ENCODE measurements around the gene UBTF.

The UBTF gene, protein sequence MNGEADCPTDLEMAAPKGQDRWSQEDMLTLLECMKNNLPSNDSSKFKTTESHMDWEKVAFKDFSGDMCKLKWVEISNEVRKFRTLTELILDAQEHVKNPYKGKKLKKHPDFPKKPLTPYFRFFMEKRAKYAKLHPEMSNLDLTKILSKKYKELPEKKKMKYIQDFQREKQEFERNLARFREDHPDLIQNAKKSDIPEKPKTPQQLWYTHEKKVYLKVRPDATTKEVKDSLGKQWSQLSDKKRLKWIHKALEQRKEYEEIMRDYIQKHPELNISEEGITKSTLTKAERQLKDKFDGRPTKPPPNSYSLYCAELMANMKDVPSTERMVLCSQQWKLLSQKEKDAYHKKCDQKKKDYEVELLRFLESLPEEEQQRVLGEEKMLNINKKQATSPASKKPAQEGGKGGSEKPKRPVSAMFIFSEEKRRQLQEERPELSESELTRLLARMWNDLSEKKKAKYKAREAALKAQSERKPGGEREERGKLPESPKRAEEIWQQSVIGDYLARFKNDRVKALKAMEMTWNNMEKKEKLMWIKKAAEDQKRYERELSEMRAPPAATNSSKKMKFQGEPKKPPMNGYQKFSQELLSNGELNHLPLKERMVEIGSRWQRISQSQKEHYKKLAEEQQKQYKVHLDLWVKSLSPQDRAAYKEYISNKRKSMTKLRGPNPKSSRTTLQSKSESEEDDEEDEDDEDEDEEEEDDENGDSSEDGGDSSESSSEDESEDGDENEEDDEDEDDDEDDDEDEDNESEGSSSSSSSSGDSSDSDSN

DNA sequence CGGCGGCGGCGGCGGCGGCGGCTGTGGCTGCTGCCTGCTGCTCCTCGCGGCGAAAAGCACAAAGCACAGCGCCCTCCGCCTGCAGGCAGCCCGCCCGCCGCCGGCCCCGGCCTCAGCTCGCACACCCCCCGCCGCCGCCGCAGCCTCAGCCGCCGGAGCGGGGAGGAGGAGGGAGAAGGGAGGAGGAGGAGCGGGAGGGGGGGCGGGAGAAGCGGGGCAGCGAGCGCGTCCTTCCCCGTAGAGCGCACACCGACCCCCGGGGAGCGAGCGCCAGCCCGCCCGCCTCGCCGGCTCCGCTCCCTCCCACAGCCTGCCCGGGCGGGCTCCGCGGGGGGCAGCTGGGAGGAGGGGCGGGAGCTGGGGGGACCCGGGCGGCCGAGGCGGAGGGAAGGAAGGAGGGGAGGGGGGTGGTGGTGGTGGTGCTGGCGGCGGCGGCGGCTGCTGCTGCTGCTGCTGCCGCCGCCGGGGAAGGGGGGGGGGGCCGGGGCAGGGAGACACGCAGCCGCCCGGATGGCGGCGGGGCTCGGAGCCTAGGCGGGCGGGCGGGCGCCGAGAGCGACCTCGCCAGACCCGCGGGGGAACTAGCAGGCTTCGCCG is at the start of gene UBTF:
TSS of gene UBTF (minus strand) at position 60 of the 597 bp plus-strand sequence. CDS start 1,446 bp downstream, outside the sequence.
- peak; percentile 76 for DNase-seq

GRCh38 chr17:44268709-44269534 is 49.4 kb upstream of the UBTF start:
- DNase-seq: no peak

DNA sequence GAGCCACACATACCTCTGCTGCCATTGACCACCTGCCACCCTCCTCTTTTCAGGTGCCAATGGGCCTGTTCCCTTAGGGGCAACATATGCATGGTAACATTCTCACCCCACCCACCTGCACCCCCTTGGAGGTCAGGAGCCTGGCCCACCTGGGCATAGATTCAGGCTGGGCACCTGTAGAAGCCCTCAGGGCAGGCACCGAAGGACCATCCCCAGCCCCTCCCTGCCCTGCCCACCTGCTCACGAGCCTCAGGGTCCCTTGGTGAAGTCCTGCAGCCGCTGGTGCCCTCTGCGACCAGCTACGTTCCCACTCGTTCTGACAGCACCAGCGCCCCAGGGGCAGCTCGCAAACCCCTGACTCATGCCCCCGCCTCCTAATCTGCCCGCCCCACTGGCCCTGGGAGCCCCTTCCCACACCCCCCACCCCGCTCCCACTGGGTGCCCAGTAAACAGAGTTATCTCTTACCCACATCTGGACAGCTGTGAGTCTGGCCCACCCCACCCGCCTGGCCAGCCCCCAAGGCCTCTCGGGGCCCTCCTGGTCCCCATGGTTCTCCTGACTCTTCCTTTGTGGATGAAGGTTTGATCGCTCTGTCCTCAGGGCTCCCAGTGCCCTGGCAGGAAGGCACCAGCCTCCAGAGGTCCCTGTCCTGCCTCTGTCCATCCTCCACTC is 48.5 kb upstream of the UBTF start, which contains the start of gene SLC4A1:
TSS of gene SLC4A1 (minus strand) at position 318 of the 673 bp plus-strand sequence. CDS start 5,269 bp downstream, outside the sequence.
- no peak for DNase-seq

GRCh38 chr17:44267165-44267455 is 47.6 kb upstream of the UBTF start:
- DNase-seq: no peak

DNA sequence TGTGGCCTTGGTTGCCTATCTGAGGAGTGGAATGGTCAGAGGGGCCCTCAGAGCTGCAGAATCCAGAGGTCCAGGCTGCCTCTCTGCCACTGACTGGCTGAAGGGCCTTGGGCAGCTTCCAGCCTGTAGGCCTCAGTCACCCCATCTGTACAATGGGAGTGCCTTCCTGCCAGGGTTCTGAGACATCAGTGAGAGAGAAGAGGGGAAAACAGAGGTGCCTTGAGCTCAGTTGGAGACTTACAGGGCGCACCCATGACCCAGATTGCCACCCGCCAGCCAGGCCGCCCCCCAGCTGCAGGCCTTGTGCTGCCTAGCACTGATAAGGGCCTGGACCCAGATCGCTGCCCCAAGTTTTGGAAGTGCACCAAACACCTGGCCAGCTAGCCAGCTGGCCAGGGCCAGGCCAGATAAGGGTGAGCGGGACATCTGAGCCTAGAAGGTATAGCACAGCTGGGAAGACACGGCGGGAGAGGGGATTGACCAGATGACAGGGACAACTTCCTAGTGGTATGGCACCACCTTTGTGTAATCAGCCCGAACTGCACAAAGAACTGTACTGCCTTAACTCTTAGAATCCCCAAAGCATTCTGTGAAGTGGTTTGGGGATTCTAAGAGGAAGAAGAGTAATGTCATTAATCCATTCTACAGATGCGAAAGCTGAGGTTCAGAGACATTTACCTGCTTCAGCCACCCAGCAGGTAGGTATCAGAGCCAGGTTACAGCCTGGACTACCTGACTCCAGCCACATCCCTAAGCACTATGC is 47.1 kb upstream of the UBTF start:
- DNase-seq: no peak

DNA sequence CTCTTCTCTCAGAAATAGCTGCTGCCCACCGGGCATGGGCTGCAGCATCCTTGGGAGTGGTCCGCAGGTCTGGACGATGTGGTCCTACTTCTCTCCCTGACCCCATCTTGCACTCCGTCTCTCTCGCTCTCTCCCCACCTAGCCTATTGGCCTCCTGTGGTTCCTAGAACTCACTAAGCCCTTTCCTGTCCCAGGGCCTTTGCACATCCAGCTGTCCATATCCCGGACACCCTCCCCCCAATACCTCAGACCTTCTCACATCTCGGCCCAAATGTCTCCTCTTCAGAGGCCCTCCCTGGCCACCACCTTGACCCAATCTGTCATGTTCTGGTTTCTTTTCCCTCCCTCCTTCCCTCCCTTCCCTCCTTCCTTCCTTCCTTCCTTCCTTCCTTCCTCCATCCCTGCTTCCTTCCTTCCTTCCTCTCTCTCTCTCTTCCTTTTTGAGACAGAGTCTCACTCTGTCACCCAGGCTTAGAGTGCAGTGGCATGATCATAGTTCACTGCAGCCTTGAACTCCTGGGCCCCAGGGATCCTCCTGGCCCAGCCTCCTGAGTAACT is 43.9 kb upstream of the UBTF start:
- DNase-seq: no peak

- DNase-seq: no peak
Observed at GRCh38 chr17:44262654-44263225, 43.3 kb upstream of the UBTF start.

GRCh38 chr17:44260296-44260695 is 40.8 kb upstream of the UBTF start:
- DNase-seq: no peak

DNA sequence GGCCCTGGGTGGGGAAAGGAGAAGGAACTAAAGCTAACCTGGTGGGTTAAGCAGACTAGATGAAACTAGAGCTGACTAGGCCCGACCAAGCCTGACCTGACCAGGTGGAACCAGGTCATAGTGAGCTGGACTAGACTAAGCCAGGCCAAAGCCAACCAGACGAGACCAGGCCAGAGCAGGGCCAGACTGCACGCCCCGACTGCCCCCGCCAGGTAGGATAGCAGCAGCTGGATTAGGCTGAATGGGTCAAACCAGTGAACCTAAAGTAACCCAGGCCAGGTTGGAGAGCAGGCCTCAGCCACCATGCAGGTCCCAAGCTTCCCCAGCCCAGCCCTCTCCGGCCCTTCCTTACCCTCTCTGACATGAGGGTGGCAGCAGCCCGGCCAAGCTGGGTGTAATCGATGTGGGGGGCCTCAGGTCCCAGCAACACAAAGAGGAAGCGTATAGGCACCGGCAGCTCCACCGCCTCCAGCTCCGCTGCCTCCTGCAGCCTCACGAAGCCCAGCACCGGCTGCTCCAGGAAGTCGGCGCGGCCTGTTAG is 39.4 kb upstream of the UBTF start:
- no peak for DNase-seq

DNA sequence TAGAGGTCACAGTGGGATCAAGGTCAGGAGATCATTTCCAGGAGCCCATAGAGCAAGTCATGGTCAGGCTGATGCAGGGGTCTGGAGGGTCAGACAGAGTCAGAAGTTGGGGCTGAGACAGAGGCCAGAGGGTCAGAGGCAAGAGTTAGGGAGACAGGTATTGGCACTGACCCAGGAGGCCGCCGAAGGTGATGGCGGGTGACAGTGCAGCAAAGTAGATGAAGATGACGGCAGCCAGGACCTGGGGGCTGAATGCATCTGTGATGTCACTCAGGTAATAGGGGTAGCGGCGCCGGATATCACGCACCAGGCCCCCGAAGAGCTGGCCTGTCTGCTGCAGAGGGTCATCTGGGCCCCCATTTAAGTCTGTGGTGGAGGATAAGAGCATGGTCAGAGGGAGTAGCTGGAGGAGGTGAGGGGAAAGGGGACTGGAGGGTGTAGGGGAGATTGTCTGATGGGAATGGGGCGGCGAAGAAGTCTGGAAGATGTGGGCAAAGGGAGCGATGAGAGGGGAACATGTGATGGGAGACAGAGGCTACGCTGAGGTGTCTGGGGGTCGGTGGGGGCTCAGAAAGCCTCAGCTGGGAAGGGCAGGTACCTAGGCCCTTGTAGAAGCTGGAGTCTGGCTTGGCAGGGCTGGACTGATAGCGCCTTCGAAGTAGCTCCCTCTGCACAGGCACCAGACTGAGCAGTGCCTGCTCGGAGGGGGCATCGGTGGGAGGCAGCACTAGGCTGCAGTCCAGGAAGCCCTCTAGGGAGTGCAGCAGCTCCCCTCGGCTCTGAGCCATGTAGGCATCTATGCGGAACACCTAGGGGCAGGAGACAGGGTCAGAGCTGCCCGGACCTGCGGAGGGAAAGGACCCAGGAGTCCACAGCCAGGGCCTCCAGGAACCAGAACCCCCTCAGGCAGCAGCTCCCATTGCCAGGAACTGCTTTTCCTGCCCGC is 38.6 kb upstream of the UBTF start:
- DNase-seq: no peak

DNA sequence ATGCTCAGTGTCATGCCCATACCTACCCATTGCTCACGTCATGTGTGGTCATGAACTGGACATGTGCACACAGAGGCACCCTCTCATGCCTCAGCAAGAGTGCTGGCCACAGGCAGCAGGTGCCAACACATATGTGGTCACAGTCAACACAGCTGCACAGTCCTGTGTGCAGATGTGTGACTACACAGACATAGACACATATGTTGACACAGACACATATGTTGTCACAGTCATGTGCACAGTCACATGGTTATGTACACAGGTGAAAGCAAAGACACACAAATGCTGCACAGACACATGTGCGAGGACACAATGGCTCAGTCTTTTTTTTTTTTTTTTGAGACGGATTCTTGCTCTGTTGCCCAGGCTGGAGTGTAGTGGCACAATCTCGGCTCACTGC is 37.2 kb upstream of the UBTF start:
- DNase-seq: no peak

GRCh38 chr17:44255915-44256314 is 36.4 kb upstream of the UBTF start:
- no peak for DNase-seq

GRCh38 chr17:44254361-44255095 is 35.1 kb upstream of the UBTF start:
- DNase-seq: no peak

GRCh38 chr17:44253006-44253405 is 33.5 kb upstream of the UBTF start:
- no peak for DNase-seq

GRCh38 chr17:44251062-44251461 is 31.6 kb upstream of the UBTF start:
- no peak for DNase-seq

DNA sequence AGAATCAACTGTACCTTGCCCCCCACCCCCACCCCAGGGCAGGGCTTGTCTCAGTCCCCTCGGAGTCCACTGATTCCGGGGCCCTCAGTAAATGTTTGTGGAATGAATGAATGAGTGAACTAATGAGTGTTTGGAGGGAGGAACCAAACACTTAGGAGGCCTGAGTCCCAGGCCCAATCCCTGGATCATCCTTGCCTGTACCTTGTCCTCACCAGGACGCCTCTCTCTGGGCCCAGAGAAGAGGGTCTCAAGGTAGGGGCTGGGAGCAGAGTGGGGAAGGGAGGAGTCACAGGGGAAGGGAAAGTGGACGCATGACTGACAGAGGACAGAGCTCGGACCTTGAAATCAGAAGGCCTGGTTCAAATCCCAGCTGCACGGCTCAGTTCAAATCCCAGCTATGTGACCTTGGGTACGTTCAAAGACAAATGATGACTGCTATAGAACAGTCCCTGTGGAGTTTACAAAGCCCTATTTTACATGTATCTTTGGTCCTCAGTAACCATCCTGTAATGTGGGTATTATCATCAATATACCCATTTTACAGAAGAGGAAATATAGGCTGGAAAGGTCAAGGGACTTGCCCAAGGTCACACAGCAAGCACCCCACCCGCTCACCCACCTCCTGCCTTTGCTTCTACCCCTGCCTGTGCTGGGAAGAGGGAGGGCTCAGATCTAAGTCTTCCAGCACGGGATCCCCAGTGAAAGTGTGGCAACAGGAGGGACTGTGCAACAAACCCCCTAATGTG is 30.2 kb upstream of the UBTF start:
- DNase-seq: no peak

GRCh38 chr17:44247876-44248736 is 28.6 kb upstream of the UBTF start:
- DNase-seq: no peak
